ENCODE results near the gene ZNF563. TPM values are rescaled to one million over a fixed set of nuclear protein-coding genes. Genes with fewer than 3 reads are reported as not detected.

Gene ZNF563
- total and polyA plus RNA-seq, 2 of the 8 experiments (the other 6 are each of a cell fraction or from before 2014, with no cell fraction given), result 0.91 to 2.3 TPM

DNA sequence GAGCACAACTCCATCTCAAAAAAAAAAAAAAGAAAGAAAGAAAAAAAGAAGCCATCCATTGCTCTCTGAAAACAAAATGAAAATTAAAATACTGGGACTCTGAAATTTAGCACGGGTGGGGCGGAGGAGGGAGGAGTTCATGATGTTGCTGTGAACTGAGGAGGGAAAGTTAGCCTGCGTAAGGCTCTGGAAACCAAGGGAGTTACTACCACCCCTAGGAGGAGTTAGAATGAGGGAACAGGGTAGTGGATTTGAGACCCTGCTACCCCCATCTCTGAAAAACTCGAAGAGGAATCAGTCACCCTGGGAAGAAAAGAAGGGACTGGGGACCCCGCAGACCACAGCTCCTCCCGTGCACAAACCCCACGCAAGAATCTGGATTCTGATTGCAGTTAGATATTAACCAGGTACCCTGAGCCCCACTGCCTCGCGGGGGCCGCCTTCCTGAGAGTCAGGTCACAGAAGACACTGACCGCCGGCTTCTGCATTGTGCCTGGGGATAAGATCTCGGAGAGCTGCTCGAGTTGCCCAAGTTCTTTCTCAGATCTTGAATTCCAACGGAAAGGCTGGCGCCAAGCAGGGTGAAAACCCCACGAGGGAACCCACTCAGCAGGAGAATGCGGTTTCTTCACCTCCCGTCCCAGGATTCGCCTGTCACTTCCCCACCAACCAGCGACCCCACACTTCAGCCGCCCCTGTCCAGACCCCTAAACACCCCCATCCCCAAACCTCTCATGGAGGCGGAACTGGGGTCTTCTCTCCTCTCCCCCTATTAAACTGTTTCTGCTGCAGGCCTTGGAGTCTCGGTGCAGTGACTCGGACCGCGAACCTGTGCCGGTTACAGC, 31.2 kb upstream of the ZNF563 start:
- Histone ChIP-seq H3K4me1 (replicated peaks in 1 of 4; ENCODE audit: control insufficient read depth in 3 of 4, insufficient read depth in 4 of 4, low read length in 3 of 4) (no peaks in the 10 kb centered on the region), H2BK20ac (ENCODE audit: low read length) (no peak overlapping the region), H3K4me2 (ENCODE audit: insufficient read depth in 1 of 2, low read depth in 2 of 2, low read length in 2 of 2) (peak overlapping the region; percentile 56 to 80), H3K4me3 (ENCODE audit: extremely low read depth in 1 of 4, insufficient read depth in 2 of 4, low read depth in 3 of 4, low read length in 4 of 4) (peak overlapping the region; percentile 61 to 83 (median 80)), H4K20me1 (replicated peaks in 1 of 2; ENCODE audit: control insufficient read depth in 1 of 2, insufficient read depth in 2 of 2, low read length in 2 of 2) (no peaks in the 10 kb centered on the region), H3K27me3 (replicated peaks in 1 of 4; ENCODE audit: control insufficient read depth in 3 of 4, extremely low read depth in 1 of 4, insufficient read depth in 3 of 4, low read length in 3 of 4) (peaks cover 0 to 8% (median 6%) of the 10 kb centered on the region in 4 experiments; a peak in 5 of 7 replicates), H3K9me3 (ENCODE audit: insufficient read depth in 2 of 2, low read depth in 1 of 2, low read length in 1 of 2) (peaks cover 4 to 19% of the 10 kb centered on the region in 2 experiments), H4K5ac (ENCODE audit: insufficient read length, low read depth, low read length) (no peak overlapping the region), H2BK120ac (replicated peaks; ENCODE audit: low read depth, low read length) (no peak overlapping the region), H2BK12ac (ENCODE audit: low read depth, low read length) (no peak overlapping the region; the same call in 1 of the 2 replicates), H3K27ac (ENCODE audit: low read depth, low read length) (no peak overlapping the region), H3K36me3 (ENCODE audit: control insufficient read depth in 2 of 4, insufficient read depth in 4 of 4, low read length in 3 of 4) (no peaks in the 10 kb centered on the region), H3K79me1 (ENCODE audit: low read depth, low read length) (no peaks in the 10 kb centered on the region), H3K56ac (replicated peaks; ENCODE audit: insufficient read length, low read depth, low read length) (no peak overlapping the region), H3K18ac (ENCODE audit: extremely low read depth, low read length) (no peak overlapping the region; the same call in 1 of the 2 replicates), H2BK5ac (ENCODE audit: low read depth, low read length) (no peak overlapping the region), H3K9ac (replicated peaks in 1 of 4; ENCODE audit: extremely low read depth in 1 of 4, low read depth in 3 of 4, low read length in 3 of 4) (peak overlapping the region; percentile 62 to 85 (median 84); a peak in 6 of 7 replicates), H3K14ac (ENCODE audit: insufficient read length) (no peak overlapping the region), H3K79me2 (ENCODE audit: control insufficient read depth in 1 of 2, insufficient read depth in 2 of 2, low read length in 2 of 2) (no peaks in the 10 kb centered on the region), H4K91ac (replicated peaks; ENCODE audit: insufficient read length, low read length) (no peak overlapping the region), H2AK5ac (ENCODE audit: low read depth, low read length) (no peak overlapping the region), H3K23me2 (ENCODE audit: low read depth, low read length) (peaks cover 7% of the 10 kb centered on the region; the same call in 1 of the 2 replicates), H3K4ac (replicated peaks; ENCODE audit: insufficient read length, low read depth, low read length) (no peak overlapping the region), H4K8ac (ENCODE audit: extremely low read depth, insufficient read depth, low read length) (peak overlapping the region; percentile 97; the same call in 1 of the 2 replicates), H2AFZ (ENCODE audit: low read length) (peak overlapping the region; percentile 68; the same call in 1 of the 2 replicates), H3K23ac (ENCODE audit: insufficient read length) (no peak overlapping the region), H2BK15ac (ENCODE audit: low read length) (no peak overlapping the region)
- TF ChIP-seq HDAC2 (IDR thresholded peaks at IDR 0.05; ENCODE audit: borderline replicate concordance in 1 of 2, low read depth in 2 of 2, low read length in 2 of 2), result no peak
- CTCF ChIA-PET (ENCODE audit: partially characterized antibody), result interaction anchor here (0.8 to 1.8 kb wide), 5 partner anchors 11 to 401 kb away, joined by 3 to 9 read pairs (median 4); partner anchors contain the start of gene ZNF563
- WGBS, 2 experiments (ENCODE audit: extremely low coverage in 1 of 2, insufficient coverage in 1 of 2, insufficient read length in 1 of 2, insufficient replicate concordance in 2 of 2, low coverage in 1 of 2, low lambda C conversion rate in 2 of 2, missing lambda C conversion rate in 1 of 2), result 29% methylated on average over 26 of the region's 28 CpGs; no CpG with 5 or more reads in 1 of the 2 experiments
- POLR2A ChIA-PET (ENCODE audit: partially characterized antibody), result interaction anchor here (0.5 to 1.7 kb wide), 15 partner anchors 10 to 312 kb away, joined by 3 to 10 read pairs (median 4); partner anchors contain the start of genes ZNF20, ZNF44, ZNF443 and ZNF563
- no peak for FAIRE-seq
- no peak for DNase-seq (ENCODE audit: low read depth in 1 of 2, low spot score in 2 of 2)
